Measurements from ENCODE around the gene NUCB1. TPM values are rescaled to one million over a fixed set of nuclear protein-coding genes. Genes with fewer than 3 reads are reported as not detected.

NUCB1 gene
- total and polyA plus RNA-seq, 2 donors (not counting 3 experiments of a cell fraction or from before 2014, with no cell fraction given) = 194 to 231 TPM

DNA sequence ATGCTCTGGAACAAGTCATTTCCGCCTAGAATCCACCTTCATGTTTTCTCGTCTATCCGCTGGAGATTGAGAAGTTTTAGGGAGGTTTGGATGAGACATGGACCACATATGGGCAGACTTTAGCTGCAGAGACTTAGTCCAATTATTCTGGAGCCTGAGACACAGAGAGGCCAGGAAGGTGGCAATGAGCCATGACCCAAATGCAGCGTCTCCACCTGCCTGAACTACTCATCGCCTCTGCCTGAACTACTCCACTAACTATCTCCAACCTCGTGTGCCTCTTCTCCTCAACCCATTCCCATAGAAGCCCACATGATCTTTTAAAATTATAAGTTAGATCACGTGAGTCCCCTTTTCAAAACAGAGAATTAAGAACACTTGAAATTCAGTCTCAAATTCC is 37.3 kb upstream of the NUCB1 start:
- dilution Hi-C loops (cut with MboI; ENCODE audit: extremely low pct_ligation_motif_present, low sequenced_read_pairs) = no loop called here
- no TSS peak for BruUV-seq (replicated peaks)
- POLR2A ChIA-PET = interaction anchor here (1.4 kb wide), 1 partner anchor 9 kb away, joined by 4 read pairs; the partner anchor contains the start of gene PPP1R15A

More for the DNA sequence above, 37.3 kb upstream of the NUCB1 start:
- TF ChIP-seq, protein P1, sequence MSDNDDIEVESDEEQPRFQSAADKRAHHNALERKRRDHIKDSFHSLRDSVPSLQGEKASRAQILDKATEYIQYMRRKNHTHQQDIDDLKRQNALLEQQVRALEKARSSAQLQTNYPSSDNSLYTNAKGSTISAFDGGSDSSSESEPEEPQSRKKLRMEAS (IDR thresholded peaks at IDR 0.05; ENCODE audit: insufficient read depth, insufficient read length) = no peak
- TF ChIP-seq MYC (IDR thresholded peaks at IDR 0.05; ENCODE audit: low read depth, low read length) (no peak), JUN (IDR thresholded peaks at IDR 0.05; ENCODE audit: borderline replicate concordance, insufficient read depth, insufficient read length, low read depth) (no peak), GATA2 (IDR thresholded peaks at IDR 0.05; ENCODE audit: insufficient read depth, insufficient read length, low read depth, low read length) (no peak), POLR2A (IDR thresholded peaks at IDR 0.05; ENCODE audit: low read depth, low read length) (no peak), EZH2 (IDR thresholded peaks at IDR 0.05; ENCODE audit: borderline replicate concordance, low read depth, low read length, severe bottlenecking) (no peak), FOS (IDR thresholded peaks at IDR 0.05; ENCODE audit: borderline replicate concordance, insufficient read depth, low read length) (no peak), POLR2AphosphoS5 (IDR thresholded peaks at IDR 0.05; ENCODE audit: insufficient read depth, low read depth, low read length) (no peak)
- TF ChIP-seq, protein P2, sequence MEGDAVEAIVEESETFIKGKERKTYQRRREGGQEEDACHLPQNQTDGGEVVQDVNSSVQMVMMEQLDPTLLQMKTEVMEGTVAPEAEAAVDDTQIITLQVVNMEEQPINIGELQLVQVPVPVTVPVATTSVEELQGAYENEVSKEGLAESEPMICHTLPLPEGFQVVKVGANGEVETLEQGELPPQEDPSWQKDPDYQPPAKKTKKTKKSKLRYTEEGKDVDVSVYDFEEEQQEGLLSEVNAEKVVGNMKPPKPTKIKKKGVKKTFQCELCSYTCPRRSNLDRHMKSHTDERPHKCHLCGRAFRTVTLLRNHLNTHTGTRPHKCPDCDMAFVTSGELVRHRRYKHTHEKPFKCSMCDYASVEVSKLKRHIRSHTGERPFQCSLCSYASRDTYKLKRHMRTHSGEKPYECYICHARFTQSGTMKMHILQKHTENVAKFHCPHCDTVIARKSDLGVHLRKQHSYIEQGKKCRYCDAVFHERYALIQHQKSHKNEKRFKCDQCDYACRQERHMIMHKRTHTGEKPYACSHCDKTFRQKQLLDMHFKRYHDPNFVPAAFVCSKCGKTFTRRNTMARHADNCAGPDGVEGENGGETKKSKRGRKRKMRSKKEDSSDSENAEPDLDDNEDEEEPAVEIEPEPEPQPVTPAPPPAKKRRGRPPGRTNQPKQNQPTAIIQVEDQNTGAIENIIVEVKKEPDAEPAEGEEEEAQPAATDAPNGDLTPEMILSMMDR (IDR thresholded peaks at IDR 0.05; ENCODE audit: extremely low read depth in 1 of 2, insufficient read depth in 1 of 2, low read depth in 1 of 2, low read length in 2 of 2) = no peak
- intact Hi-C loops (cut with micrococcal nuclease) = no loop called here
- FAIRE-seq (no peak), DNase-seq (ENCODE audit: low read depth, low spot score) (no peak)
- H3K4me3 ChIP-seq (replicated peaks in 1 of 3; ENCODE audit: insufficient read depth in 1 of 3, low read depth in 1 of 3, low read length in 3 of 3) = no peak overlapping the region
- H3K9ac ChIP-seq (replicated peaks; ENCODE audit: extremely low read depth, insufficient read depth, low read length) = no peak overlapping the region
- H3K27me3 ChIP-seq (ENCODE audit: control insufficient read depth in 2 of 2, insufficient read depth in 2 of 2, low read length in 2 of 2) = no peaks in the 10 kb centered on the region
- H3K9me3 ChIP-seq (replicated peaks; ENCODE audit: control insufficient read depth, insufficient read depth, low read length) = no peaks in the 10 kb centered on the region
- H3K79me2 ChIP-seq (ENCODE audit: control insufficient read depth, insufficient read depth, low read length) = no peaks in the 10 kb centered on the region
- H3K36me3 ChIP-seq (ENCODE audit: control insufficient read depth in 2 of 2, extremely low read depth in 1 of 2, insufficient read depth in 2 of 2, low read length in 2 of 2) = no peaks in the 10 kb centered on the region
- H3K4me2 ChIP-seq (ENCODE audit: insufficient read depth, low read length) = no peak overlapping the region
- CTCF ChIA-PET = no interaction called here
- no peaks in the 10 kb centered on the region for H4K20me1 ChIP-seq (replicated peaks; ENCODE audit: control insufficient read depth, extremely low read depth, insufficient read depth, low read length)
- no peak overlapping the region for H3K27ac ChIP-seq (ENCODE audit: insufficient read depth, low read depth, low read length)
- H3K4me1 ChIP-seq (ENCODE audit: control insufficient read depth, extremely low read depth, insufficient read depth, low read length) = peaks cover 6% of the 10 kb centered on the region
- H3K9me1 ChIP-seq (replicated peaks; ENCODE audit: control insufficient read depth, extremely low read depth, insufficient read depth, low read length) = no peaks in the 10 kb centered on the region
- no peak overlapping the region for H2AFZ ChIP-seq (ENCODE audit: low read depth, low read length)

Measured in endothelial cell of umbilical vein (primary cell).